Liver (tissue), 9 donors: Measurements from ENCODE around the gene SNCB. TPM values are rescaled to one million over a fixed set of nuclear protein-coding genes. Genes with fewer than 3 reads are reported as not detected.

Experiments used
- DNase-seq: peaks from one replicate; pipeline ENCODE4 v3.0.0-alpha.2; 2017; ENCODE audit warnings: low spot score
- H3K27ac ChIP-seq, 2 donors: one replicate each; pipeline ENCODE4 v1.7.0; 2013; ENCODE audit warnings: inconsistent platforms in 2 of 2, low read length in 2 of 2, control low read depth in 1 of 2, low read depth in 1 of 2, mild to moderate bottlenecking in 1 of 2
- H3K27me3 ChIP-seq, 4 donors: one replicate each; pipeline versions ENCODE4 v1.6.1 to v1.7.0; 2013; ENCODE audit warnings: low read length in 3 of 4, inconsistent platforms in 1 of 4, mild to moderate bottlenecking in 1 of 4, moderate library complexity in 1 of 4; ENCODE audit not compliant: control insufficient read depth in 4 of 4, insufficient read depth in 4 of 4
- H3K36me3 ChIP-seq, 4 donors: one replicate each; pipeline versions ENCODE4 v1.6.1 to v1.7.0; 2013; ENCODE audit warnings: low read length in 3 of 4, mild to moderate bottlenecking in 3 of 4, low read depth in 1 of 4, moderate library complexity in 1 of 4; ENCODE audit not compliant: control insufficient read depth in 4 of 4, insufficient read depth in 3 of 4
- H3K4me1 ChIP-seq, 4 donors: one replicate each; pipeline versions ENCODE4 v1.6.1 to v1.7.0; 2013; ENCODE audit warnings: low read length in 3 of 4, mild to moderate bottlenecking in 3 of 4, moderate library complexity in 1 of 4; ENCODE audit not compliant: control insufficient read depth in 4 of 4, insufficient read depth in 4 of 4
- H3K4me3 ChIP-seq, 3 donors: one replicate each; pipeline versions ENCODE4 v1.6.1 to v1.7.0; 2013; ENCODE audit warnings: low read length in 3 of 3, control low read depth in 1 of 3, low read depth in 1 of 3, mild to moderate bottlenecking in 1 of 3
- H3K9ac ChIP-seq, 2 donors: one replicate each; pipeline ENCODE4 v1.7.0; 2013; ENCODE audit warnings: low read length in 2 of 2, mild to moderate bottlenecking in 2 of 2, moderate library complexity in 2 of 2, control low read depth in 1 of 2, low read depth in 1 of 2
- H3K9me3 ChIP-seq, 4 donors: one replicate each; pipeline versions ENCODE4 v1.6.1 to v1.7.0; 2013; ENCODE audit warnings: low read length in 3 of 4; ENCODE audit not compliant: control insufficient read depth in 4 of 4
- ATF3 ChIP-seq: IDR thresholded peaks from 2 replicates; pipeline ENCODE4 v1.6.1; 2016; ENCODE audit warnings: antibody characterized with exemption
- CTCF ChIP-seq: fragments of 150-350 bp; IDR thresholded peaks from 2 replicates; pipeline ENCODE4 v1.5.1; 2017; ENCODE audit warnings: improper control_type of control experiment, low read depth, low read length; ENCODE audit not compliant: missing input control
- EGR1 ChIP-seq, 2 donors: IDR thresholded peaks; 2 replicates each; pipeline ENCODE4 v1.6.1; 2016 to 2018; ENCODE audit warnings: antibody characterized with exemption in 2 of 2, low read depth in 2 of 2
- FOXA1 ChIP-seq: IDR thresholded peaks from 2 replicates; pipeline ENCODE4 v1.6.1; 2016; ENCODE audit warnings: antibody characterized with exemption
- FOXA2 ChIP-seq: IDR thresholded peaks from 2 replicates; pipeline ENCODE4 v1.6.1; 2016; ENCODE audit warnings: antibody characterized with exemption
- GABPA ChIP-seq, 2 donors: IDR thresholded peaks in 1 of 2; conservative IDR thresholded peaks in 1 of 2; 2 replicates each; pipeline ENCODE4 v1.6.1; 2016; ENCODE audit warnings: antibody characterized with exemption in 2 of 2, mild to moderate bottlenecking in 1 of 2, moderate library complexity in 1 of 2
- HNF4A ChIP-seq, 2 donors: conservative IDR thresholded peaks; 2 replicates each; pipeline ENCODE4 v1.6.1; 2016; ENCODE audit warnings: antibody characterized with exemption in 2 of 2, mild to moderate bottlenecking in 2 of 2
- HNF4G ChIP-seq: IDR thresholded peaks from 2 replicates; pipeline ENCODE4 v1.6.1; 2016; ENCODE audit warnings: antibody characterized with exemption
- JUND ChIP-seq, 2 donors: IDR thresholded peaks; 2 replicates each; pipeline ENCODE4 v1.6.1; 2016; ENCODE audit warnings: antibody characterized with exemption in 2 of 2
- MAX ChIP-seq: IDR thresholded peaks from 2 replicates; pipeline ENCODE4 v1.6.1; 2016; ENCODE audit warnings: antibody characterized with exemption
- NR2F2 ChIP-seq: IDR thresholded peaks from 2 replicates; pipeline ENCODE4 v1.6.1; 2016; ENCODE audit warnings: antibody characterized with exemption
- RAD21 ChIP-seq, 2 donors: IDR thresholded peaks; 2 replicates each; pipeline ENCODE4 v1.6.1; 2016; ENCODE audit warnings: antibody characterized with exemption in 2 of 2, mild to moderate bottlenecking in 2 of 2
- REST ChIP-seq: IDR thresholded peaks from 2 replicates; pipeline ENCODE4 v1.6.1; 2016; ENCODE audit warnings: antibody characterized with exemption, mild to moderate bottlenecking
- RXRA ChIP-seq, 2 donors: IDR thresholded peaks; 2 replicates each; pipeline ENCODE4 v1.6.1; 2017 to 2018; ENCODE audit warnings: antibody characterized with exemption in 2 of 2, mild to moderate bottlenecking in 1 of 2
- SP1 ChIP-seq: IDR thresholded peaks from 2 replicates; pipeline ENCODE4 v1.6.1; 2018; ENCODE audit warnings: antibody characterized with exemption, mild to moderate bottlenecking
- TAF1 ChIP-seq: conservative IDR thresholded peaks from 2 replicates; pipeline ENCODE4 v1.6.1; 2016; ENCODE audit warnings: antibody characterized with exemption, mild to moderate bottlenecking
- YY1 ChIP-seq: IDR thresholded peaks from 2 replicates; pipeline ENCODE4 v1.6.1; 2016; ENCODE audit warnings: antibody characterized with exemption, mild to moderate bottlenecking
- ZBTB33 ChIP-seq: IDR thresholded peaks from 2 replicates; pipeline ENCODE4 v1.6.1; 2016; ENCODE audit warnings: antibody characterized with exemption
- whole genome bisulfite sequencing: extraction: QIAGEN DNeasy Blood & Tissue Kit; methylation state at CpG from one replicate; pipeline ENCODE4 v1.1.7; 2013; 5-methylcytosine and 5-hydroxymethylcytosine counted together
- polyA plus RNA-seq, 2 donors: library from polyadenylated mRNA; stranded (reverse) in 1 of 2; unstranded in 1 of 2; fragments of 200-250 nt in 1 of 2; fragments of >200 nt in 1 of 2; fragmentation: Nextera tagmentation in 1 of 2; extraction: Ambion mirVana in 1 of 2; gene quantifications; one replicate each; pipeline versions ENCODE4 v1.2.1 to v1.2.3, GENCODE V29; 2013 to 2015
- total RNA-seq, 2 donors: library from RNA; depleted of rRNA; stranded (reverse); fragments of >200 nt; gene quantifications; one replicate each; pipeline ENCODE4 v1.2.3, GENCODE V29; 2014
- donor health status: healthy.
- donor health status: healthy.
- donor health status: healthy.
- donor health status: healthy.
- donor health status: healthy.

Gene SNCB
- total and polyA plus RNA-seq, 4 donors: not detected

GRCh38 chr5:176596069-176596644 is 34.2 kb downstream of the SNCB start:
- TF ChIP-seq EGR1 (IDR thresholded peaks at IDR 0.05; ENCODE audit: low read depth in 2 of 2) (no peak), REST (no peak), RAD21 (IDR thresholded peaks at IDR 0.05) (no peak), JUND (IDR thresholded peaks at IDR 0.05) (no peak), FOXA1 (no peak), HNF4A (conservative IDR thresholded peaks at IDR 0.05) (no peak), NR2F2 (no peak), HNF4G (no peak), YY1 (no peak), GABPA (IDR thresholded peaks at IDR 0.05 in 1 of 2, conservative IDR thresholded peaks at IDR 0.05 in 1 of 2) (no peak), SP1 (no peak), MAX (no peak), CTCF (no peak), RXRA (IDR thresholded peaks at IDR 0.05) (no peak), TAF1 (no peak), ATF3 (no peak), ZBTB33 (no peak), FOXA2 (no peak)
- H3K27me3 ChIP-seq: no peaks in the 10 kb centered on the region
- DNase-seq: no peak
- H3K4me3 ChIP-seq: no peak overlapping the region
- 86% methylated on average over 23 of the region's 23 CpGs for WGBS
- H3K9ac ChIP-seq: no peak overlapping the region
- H3K9me3 ChIP-seq: no peaks in the 10 kb centered on the region
- H3K4me1 ChIP-seq: peaks cover 4 to 16% (median 6%) of the 10 kb centered on the region in 4 donors
- H3K27ac ChIP-seq: no peak overlapping the region
- H3K36me3 ChIP-seq: peaks cover 0 to 7% (median 2%) of the 10 kb centered on the region in 4 donors
